Measurements from ENCODE around the gene MAPK8.
"Not testable (repeated sequence)": the region's sequence is repeated elsewhere in the genome, so short reads cannot be mapped to it uniquely, and the experiment has no call there.

MAPK8 gene

GRCh38 chr10:48389846-48390557 lies 83.5 kb downstream of the MAPK8 start:
- DNase-seq, result no peak

- DNase-seq, result no peak
Observed at GRCh38 chr10:48390558-48390871, 84.0 kb downstream of the MAPK8 start.

- DNase-seq, result no peak
Observed at GRCh38 chr10:48390933-48391845, 84.7 kb downstream of the MAPK8 start.

- DNase-seq, result no peak
Observed at GRCh38 chr10:48391994-48392393, 85.5 kb downstream of the MAPK8 start.

- no peak for DNase-seq
Observed at GRCh38 chr10:48398261-48398660, 91.8 kb downstream of the MAPK8 start.

DNA sequence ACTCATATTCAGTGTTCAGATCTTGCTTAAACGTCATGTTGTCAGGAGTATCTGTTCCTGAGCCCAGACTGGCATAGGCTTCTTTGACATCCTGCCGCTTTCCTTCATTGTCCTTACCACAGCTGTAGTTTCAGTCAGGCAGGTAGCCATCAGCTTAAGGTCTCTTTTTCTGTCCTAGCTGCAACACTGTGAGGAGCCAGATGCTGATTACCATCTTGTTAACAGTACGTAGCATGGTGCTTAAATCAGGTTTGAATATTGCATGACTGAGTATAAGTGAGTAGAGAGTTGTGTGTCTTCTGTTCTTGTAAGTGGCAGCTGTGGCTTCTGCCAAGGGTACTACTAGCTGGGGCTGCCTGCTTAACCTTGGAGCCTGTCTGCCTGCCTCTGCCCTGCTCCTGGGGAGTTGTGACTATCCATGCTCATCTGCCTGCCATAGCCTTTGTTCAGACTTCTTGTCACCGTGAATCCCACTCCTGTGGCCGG lies 92.6 kb downstream of the MAPK8 start:
- no peak for DNase-seq

DNA sequence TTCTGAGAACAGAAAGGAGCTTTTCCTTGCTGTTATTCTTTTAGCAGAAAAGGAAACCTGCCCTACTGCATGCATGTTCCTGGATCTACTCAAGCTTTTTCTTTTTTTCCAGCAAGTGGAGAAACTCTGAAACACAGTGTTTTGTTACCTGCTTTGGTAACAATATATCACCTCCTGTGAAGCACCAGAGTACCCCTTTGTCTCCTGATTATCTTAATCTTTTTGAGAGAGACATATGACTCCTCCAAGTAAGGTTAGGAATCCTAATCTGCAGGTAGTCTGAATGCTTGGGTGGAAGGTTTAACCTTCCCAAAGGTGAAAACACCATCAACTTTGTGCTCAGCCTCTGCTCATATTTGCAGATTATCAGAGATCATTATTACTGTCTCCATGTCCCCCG lies 93.1 kb downstream of the MAPK8 start:
- no peak for DNase-seq

DNA sequence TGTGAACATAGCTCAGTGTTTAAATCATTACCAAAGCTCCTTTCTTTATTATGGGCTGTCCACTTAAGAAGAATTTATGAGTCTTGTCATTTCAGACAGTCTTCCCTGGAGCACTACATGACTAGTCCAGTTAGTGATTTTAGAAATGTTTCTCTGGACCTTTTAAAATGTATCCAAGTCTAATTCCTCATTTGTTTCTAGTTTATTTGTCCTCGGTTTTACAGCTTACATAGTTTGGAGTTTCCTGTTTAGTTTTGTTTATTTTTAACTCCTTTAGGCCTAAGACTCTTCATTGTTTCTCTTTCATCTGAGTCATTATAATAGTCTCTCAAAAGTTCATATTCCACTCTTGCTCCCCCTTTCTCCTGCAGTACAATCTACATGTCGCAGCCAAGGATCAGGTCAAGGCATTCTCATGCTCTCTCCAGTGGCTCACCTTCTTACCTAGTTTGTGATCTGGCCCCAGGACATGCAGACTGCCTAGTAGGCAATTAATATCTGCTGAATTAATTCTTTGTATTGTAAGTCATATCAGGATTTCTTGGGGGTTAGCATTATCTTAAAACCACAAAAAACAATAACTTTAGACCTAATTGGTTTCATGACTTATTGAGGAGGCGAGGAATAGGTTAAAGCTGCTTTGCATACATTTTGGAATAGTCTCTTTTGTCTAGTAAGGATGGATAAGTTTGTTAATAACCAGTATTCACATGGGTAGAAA lies 93.8 kb downstream of the MAPK8 start:
- no peak for DNase-seq

GRCh38 chr10:48400850-48401220 lies 94.4 kb downstream of the MAPK8 start:
- no peak for DNase-seq

DNA sequence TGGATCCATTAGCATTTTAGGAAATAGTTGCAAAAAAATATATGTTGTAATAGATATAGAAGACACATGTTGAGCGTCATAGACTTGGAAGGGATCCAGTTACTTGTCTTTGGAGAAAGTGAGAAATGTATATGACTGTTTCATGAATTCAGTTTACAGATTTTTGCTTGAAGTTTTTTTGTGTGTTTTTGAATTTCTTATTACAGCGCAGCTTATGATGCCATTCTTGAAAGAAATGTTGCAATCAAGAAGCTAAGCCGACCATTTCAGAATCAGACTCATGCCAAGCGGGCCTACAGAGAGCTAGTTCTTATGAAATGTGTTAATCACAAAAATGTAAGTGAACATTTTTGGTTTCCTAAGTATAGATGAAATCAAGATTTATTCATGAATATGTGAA lies 98.2 kb downstream of the MAPK8 start:
- no peak for DNase-seq

DNA sequence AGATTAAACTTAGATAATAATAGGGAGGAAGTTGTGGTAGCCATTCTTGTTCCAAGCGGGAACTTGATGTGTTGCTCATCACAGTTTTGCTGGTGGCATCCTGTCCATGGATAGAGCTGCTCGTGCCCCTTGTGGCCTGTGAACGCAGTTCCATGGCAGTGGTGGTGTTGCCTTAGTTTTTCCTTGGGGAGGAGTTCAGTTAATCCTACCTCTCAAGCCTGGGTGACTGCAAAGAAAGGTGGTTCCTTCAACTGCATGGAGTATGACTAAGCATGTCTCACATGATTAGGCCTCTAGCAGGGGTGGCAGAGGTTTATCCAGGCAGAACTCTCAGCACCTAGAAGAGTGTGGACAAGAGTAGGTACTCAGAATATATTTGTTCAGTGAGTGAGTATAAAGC lies 99.7 kb downstream of the MAPK8 start:
- no peak for DNase-seq

GRCh38 chr10:48406658-48407057 lies 100.2 kb downstream of the MAPK8 start:
- no peak for DNase-seq

DNA sequence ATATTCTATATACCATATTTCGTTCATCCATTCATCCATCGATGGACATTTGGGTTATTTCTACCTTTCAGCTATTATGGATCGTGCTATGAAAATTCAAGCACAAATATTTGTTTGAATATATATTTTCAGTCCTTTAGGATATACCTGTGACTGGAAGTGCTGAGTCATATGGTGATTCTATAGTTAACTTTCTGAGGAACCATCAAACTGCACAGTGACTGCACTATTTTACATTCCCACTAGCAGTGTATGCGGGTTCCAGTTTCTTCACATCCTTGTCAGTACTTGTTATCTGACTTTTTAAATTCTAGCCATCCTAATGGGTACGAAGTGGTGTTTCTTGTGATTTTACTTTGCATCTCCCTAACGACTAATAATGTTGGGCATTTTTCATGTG lies 104.0 kb downstream of the MAPK8 start:
- no peak for DNase-seq

DNA sequence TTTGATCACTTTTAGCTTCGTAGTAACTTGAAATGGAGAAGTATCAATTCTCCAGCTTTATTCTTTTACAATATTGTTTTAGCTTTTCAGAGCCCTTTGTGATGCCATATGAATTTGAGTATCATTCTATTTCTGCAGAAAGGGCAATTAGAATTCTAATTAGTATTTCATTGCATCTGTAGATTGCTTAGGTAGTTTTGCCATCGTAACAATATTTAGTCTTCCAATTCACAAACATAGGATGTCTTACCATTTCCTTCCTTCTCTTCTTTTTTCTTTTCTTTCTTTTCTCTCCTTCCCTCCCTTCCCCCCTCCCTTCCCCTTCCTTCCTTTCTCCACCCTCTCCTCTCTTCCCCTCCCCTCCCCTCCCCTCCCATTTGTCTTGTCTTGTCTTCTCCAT lies 105.0 kb downstream of the MAPK8 start:
- DNase-seq, result no peak

- DNase-seq, result no peak
Observed at GRCh38 chr10:48412081-48412480, 105.6 kb downstream of the MAPK8 start.

GRCh38 chr10:48412933-48413332 lies 106.5 kb downstream of the MAPK8 start:
- no peak for DNase-seq

GRCh38 chr10:48414160-48414559 lies 107.7 kb downstream of the MAPK8 start:
- no peak for DNase-seq

GRCh38 chr10:48414778-48415177 lies 108.3 kb downstream of the MAPK8 start:
- no peak for DNase-seq

- no peak for DNase-seq
Observed at GRCh38 chr10:48416584-48417232, 110.2 kb downstream of the MAPK8 start.

DNA sequence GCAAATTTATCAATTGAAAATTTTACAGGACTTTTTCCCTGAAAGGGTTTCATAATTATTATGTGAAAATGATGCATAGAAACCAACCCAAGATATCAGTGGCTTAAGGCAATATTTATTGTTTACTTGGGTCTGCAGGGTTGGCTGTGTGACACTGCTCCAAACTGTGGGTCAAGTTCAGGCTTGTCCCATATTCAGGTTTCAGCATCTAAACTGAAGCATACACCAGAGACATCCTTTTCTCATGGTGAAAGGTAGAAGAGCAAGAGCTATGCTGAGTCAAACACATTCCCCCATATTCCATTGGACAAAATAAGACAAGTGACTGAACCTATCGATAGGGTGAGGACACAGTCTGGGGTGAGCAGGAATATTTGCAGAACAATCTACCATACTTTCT lies 110.9 kb downstream of the MAPK8 start:
- no peak for DNase-seq

DNA sequence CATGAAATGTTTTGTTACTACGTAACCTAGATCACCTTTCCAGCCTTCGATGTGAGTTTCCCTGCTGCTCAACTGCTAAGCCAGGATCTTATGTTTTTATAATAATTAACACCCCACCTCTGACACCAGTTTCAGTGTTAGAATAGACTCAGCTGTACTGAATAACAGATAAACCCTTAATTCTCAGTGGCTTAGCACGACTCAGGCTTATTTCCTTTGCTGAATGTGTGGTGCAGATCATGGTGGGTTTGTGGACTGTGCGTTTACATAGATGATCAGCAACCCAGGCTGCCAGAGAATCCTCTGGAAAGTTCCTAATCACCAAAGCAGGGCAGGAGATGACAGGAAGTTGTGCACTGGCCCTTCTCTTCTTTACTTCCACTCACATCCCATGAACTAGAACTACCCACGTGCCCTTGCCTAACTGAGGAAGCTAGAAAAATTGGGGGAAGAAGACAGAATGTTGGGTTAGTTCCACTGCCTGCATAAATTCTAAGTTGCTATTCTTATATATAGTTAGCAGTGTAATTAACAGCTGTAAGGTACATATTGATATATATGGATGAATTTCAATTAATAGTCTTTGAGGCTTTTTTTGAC lies 111.8 kb downstream of the MAPK8 start:
- DNase-seq, result no peak

- no peak for DNase-seq
Observed at GRCh38 chr10:48419714-48420113, 113.2 kb downstream of the MAPK8 start.

DNA sequence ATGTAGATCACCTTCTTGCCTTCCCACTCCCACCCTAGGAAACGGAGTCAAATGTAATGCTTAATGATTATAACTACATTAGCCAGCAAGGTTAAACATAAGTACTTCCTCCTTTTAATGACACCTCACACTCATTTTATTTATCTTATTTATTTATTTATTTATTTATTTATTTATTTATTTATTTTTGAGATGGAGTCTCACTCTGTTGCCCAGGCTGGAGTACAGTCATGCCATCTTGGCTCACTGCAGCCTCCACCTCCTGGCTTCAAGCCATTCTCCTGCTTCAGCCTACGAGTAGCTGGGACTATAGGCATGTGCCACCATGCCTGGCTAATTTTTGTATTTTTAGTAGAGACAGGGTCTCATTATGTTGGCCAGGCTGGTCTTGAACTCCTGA lies 115.4 kb downstream of the MAPK8 start:
- DNase-seq, result not testable (repeated sequence)

Measured in NCI-H69 (cell line).